Psoas muscle (tissue), 8 donors: ENCODE data around the gene HUS1. TPM values are rescaled to one million over a fixed set of nuclear protein-coding genes. Genes with fewer than 3 reads are reported as not detected.

Experiments
- ATAC-seq, 4 donors: fragments of 200-7000 bp; cut with Tn5 transposase; one replicate each; pipeline ENCODE4 v1.9.1; 2020; ENCODE audit warnings: moderate library complexity in 3 of 4, mild to moderate bottlenecking in 2 of 4
- DNase-seq, 2 donors: peaks; one replicate each; pipeline ENCODE4 v3.0.0-alpha.2; 2020
- H3K27ac ChIP-seq: fragments of 200-600 bp; one replicate; pipeline ENCODE4 v1.8.0; 2022
- H3K27me3 ChIP-seq, 3 donors: fragments of 200-600 bp in 1 of 3; one replicate each; pipeline versions ENCODE4 v1.6.1 to v1.8.0; 2013 to 2022; ENCODE audit warnings: low read length in 2 of 3, mild to moderate bottlenecking in 2 of 3, moderate library complexity in 1 of 3; ENCODE audit not compliant: insufficient read depth in 3 of 3
- H3K36me3 ChIP-seq, 2 donors: fragments of 200-600 bp in 1 of 2; one replicate each; pipeline versions ENCODE4 v1.6.1 to v1.8.0; 2013 to 2022; ENCODE audit warnings: low read depth in 1 of 2, mild to moderate bottlenecking in 1 of 2, moderate library complexity in 1 of 2; ENCODE audit not compliant: insufficient read depth in 1 of 2
- H3K4me1 ChIP-seq: fragments of 200-600 bp; one replicate; pipeline ENCODE4 v1.8.0; 2022
- H3K4me3 ChIP-seq: fragments of 200-600 bp; one replicate; pipeline ENCODE4 v1.8.0; 2022; ENCODE audit warnings: mild to moderate bottlenecking
- H3K9me3 ChIP-seq: fragments of 200-600 bp; one replicate; pipeline ENCODE4 v1.8.0; 2022
- CTCF ChIP-seq: fragments of 200-600 bp; IDR thresholded peaks from one replicate; pipeline ENCODE4 v1.8.0; 2022; ENCODE audit warnings: antibody characterized with exemption
- WGBS, 3 donors: extraction: QIAGEN DNeasy Blood & Tissue Kit; methylation state at CpG; one replicate each; pipeline versions ENCODE4 v1.1.6 to v1.1.7; 2013; 5-methylcytosine and 5-hydroxymethylcytosine counted together
- intact Hi-C, 2 donors: fragments of 100-400 bp; cut with DNase I; formaldehyde crosslinking; loops; one replicate each; pipeline versions ENCODE4 v1.11.0 to v1.14.2; 2022
- polyA plus RNA-seq, 3 donors: library from polyadenylated mRNA; stranded (reverse); fragments of 200-250 nt; gene quantifications; one replicate each; pipeline ENCODE4 v1.2.3, GENCODE V29; 2013
- total RNA-seq, 4 donors: library from RNA; stranded (reverse); fragmentation: NEBNext Ultra II Directional in 2 of 4; extraction: Animal tissue kit (Norgen Biotek cat#: 25700) in 2 of 4; gene quantifications; one replicate each; pipeline versions ENCODE4 v1.2.1 to v1.2.4, GENCODE V29; 2021 to 2023
- donor health status: healthy with polysubstance abuse.
- donor health status: DM: no; HTN: no; CAD: no; lungs with moderate emphysema.
- donor health status: Bipolar disorder and iron deficiency.
- donor health status: healthy.
- donor health status: DM: yes; HTN: yes; CAD: no.
- donor health status: DM: no; HTN: no; CAD: no.
- donor health status: DM: no; HTN: no; CAD: no.
- donor health status: DM: yes; HTN: yes; CAD: no.

HUS1 gene
- total and polyA plus RNA-seq, 7 donors, result 17.8 to 30.7 (median 26.6) TPM

GRCh38 chr7:48016641-48017040 lies 37.2 kb upstream of the HUS1 start:
- Histone ChIP-seq H3K27ac (no peak overlapping the region), H3K27me3 (no peaks in the 10 kb centered on the region), H3K4me3 (no peak overlapping the region), H3K36me3 (no peaks in the 10 kb centered on the region), H3K4me1 (no peaks in the 10 kb centered on the region), H3K9me3 (no peaks in the 10 kb centered on the region)
- ATAC-seq (no peak), DNase-seq (no peak)
- TF ChIP-seq CTCF, result no peak
- intact Hi-C loops, result no loop called here

- Histone ChIP-seq H3K27ac (no peak overlapping the region), H3K4me3 (no peak overlapping the region), H3K4me1 (no peaks in the 10 kb centered on the region), H3K27me3 (no peaks in the 10 kb centered on the region), H3K36me3 (no peaks in the 10 kb centered on the region), H3K9me3 (no peaks in the 10 kb centered on the region)
- no peak for DNase-seq
- intact Hi-C loops, result no loop called here
- no peak for TF ChIP-seq CTCF
- 64 to 71% (median 71%) methylated on average over 3 of the region's 3 CpGs for WGBS, 3 donors
- ATAC-seq, result no peak
These were observed 32.5 kb upstream of the HUS1 start for GRCh38 chr7:48011951-48012350.

- no peaks in the 10 kb centered on the region for H3K9me3 ChIP-seq
- no peaks in the 10 kb centered on the region for H3K36me3 ChIP-seq
- no peak overlapping the region for H3K27ac ChIP-seq
- no peak for TF ChIP-seq CTCF
- 59 to 78% (median 72%) methylated on average over 2 of the region's 2 CpGs for WGBS, 3 donors
- ATAC-seq (no peak), DNase-seq (no peak)
- no peaks in the 10 kb centered on the region for H3K27me3 ChIP-seq
- intact Hi-C loops, result no loop called here
- H3K4me1 ChIP-seq, result no peaks in the 10 kb centered on the region
- no peak overlapping the region for H3K4me3 ChIP-seq
These were observed 31.9 kb upstream of the HUS1 start for GRCh38 chr7:48011323-48011722.

- WGBS, 3 donors, result 75 to 84% (median 78%) methylated on average over 4 of the region's 4 CpGs
- DNase-seq (no peak), ATAC-seq (no peak)
- Histone ChIP-seq H3K36me3 (no peaks in the 10 kb centered on the region), H3K9me3 (no peaks in the 10 kb centered on the region), H3K4me3 (no peak overlapping the region), H3K27me3 (no peaks in the 10 kb centered on the region), H3K4me1 (no peaks in the 10 kb centered on the region), H3K27ac (no peak overlapping the region)
- TF ChIP-seq CTCF, result no peak
- intact Hi-C loops, result no loop called here
These were observed 30.5 kb upstream of the HUS1 start for GRCh38 chr7:48009954-48010353.

GRCh38 chr7:48009257-48009656 lies 29.8 kb upstream of the HUS1 start:
- Histone ChIP-seq H3K4me1 (no peaks in the 10 kb centered on the region), H3K27ac (no peak overlapping the region), H3K27me3 (no peaks in the 10 kb centered on the region), H3K4me3 (no peak overlapping the region), H3K9me3 (no peaks in the 10 kb centered on the region), H3K36me3 (no peaks in the 10 kb centered on the region)
- intact Hi-C loops, result no loop called here
- no peak for TF ChIP-seq CTCF
- DNase-seq (no peak), ATAC-seq (no peak)
- 70 to 84% (median 84%) methylated on average over 4 of the region's 4 CpGs for WGBS, 3 donors
